C4-2B (cell line): Measurements from ENCODE around the gene CDH11.

Experiments
- H3K27ac ChIP-seq: fragments of 450-650 bp; 2 replicates; pipeline ENCODE4 v1.5.1; 2017
- CTCF ChIP-seq: fragments of 450-650 bp; conservative IDR thresholded peaks from 2 replicates; pipeline ENCODE4 v1.5.1; 2017; ENCODE audit warnings: mild to moderate bottlenecking
- ZFX ChIP-seq: fragments of 450-650 bp; IDR thresholded peaks from 2 replicates; pipeline ENCODE4 v1.6.1; 2017

CDH11 gene

GRCh38 chr16:64997121-64997520, 124.7 kb downstream of the CDH11 start:
- TF ChIP-seq ZFX = no peak
- no peak for TF ChIP-seq CTCF

GRCh38 chr16:64996641-64997040, 125.2 kb downstream of the CDH11 start:
- TF ChIP-seq CTCF (no peak), ZFX (no peak)
- H3K27ac ChIP-seq = no peak overlapping the region

More at GRCh38 chr16:64997121-64997520, 124.7 kb downstream of the CDH11 start:
- H3K27ac ChIP-seq = no peak overlapping the region

- no peak for TF ChIP-seq CTCF
- no peak for TF ChIP-seq ZFX
- no peak overlapping the region for H3K27ac ChIP-seq
Measured at GRCh38 chr16:64993464-64993863, 128.4 kb downstream of the CDH11 start.

DNA sequence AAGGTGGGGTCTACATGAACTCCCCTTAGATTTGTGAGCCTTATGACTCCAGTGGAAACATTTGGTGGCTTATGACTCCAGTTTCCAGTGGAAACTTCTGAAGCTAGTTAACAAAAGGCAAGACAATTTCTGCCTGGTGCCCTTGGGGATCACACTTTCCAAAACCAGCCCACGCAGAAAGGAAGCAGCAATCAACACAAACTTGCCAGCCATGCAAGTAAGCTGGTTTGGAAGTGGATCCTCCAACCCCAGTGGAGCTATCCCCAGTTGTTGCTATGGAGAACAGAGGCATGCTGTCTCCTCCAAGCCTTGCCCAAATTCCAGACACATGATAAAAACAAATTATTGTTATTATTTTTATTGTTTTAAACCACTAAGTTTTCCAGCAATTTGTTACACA, 130.9 kb downstream of the CDH11 start:
- TF ChIP-seq ZFX (no peak), CTCF (no peak)
- no peak overlapping the region for H3K27ac ChIP-seq

DNA sequence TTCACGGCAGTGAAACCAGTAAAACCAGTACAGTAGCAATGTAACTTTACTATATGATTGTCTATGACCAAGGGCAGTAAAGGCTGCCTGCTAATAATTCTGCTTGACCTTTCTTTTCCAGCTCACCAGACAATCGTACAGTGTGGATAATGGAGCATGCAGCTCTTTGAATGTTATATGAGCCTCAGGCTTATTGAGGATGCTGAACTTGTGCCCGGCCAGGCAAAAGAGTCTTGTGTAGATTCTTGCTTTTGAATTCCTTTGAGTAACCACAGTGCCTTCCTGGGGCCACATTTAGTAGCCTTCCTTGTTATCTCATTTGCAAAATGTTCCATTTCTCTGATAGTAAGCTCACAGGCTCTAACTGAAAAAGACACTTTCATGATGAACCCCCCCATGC, 131.8 kb downstream of the CDH11 start:
- H3K27ac ChIP-seq = no peak overlapping the region
- TF ChIP-seq ZFX (no peak), CTCF (no peak)

DNA sequence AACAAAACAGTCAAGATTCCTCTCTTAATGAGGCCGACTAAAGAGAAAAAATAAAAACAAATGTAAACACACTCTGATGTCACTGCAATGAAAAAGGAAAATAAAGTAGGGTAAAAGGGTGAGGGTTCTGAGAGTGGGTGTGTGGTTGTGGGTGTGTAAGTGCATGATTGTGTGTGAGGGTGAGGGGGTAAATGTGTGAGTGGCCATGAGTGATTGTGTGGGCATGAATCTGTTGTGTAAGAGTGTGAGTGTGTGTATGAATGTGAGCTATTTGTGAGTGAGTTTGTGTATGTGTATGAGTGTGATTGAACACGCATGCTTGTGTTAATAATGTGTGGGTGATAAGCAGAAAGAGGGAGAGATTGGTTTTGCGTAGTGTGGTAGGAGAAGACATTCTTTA, 132.8 kb downstream of the CDH11 start:
- no peak for TF ChIP-seq CTCF
- TF ChIP-seq ZFX = no peak
- no peak overlapping the region for H3K27ac ChIP-seq

GRCh38 chr16:64983963-64984362, 137.9 kb downstream of the CDH11 start:
- no peak overlapping the region for H3K27ac ChIP-seq
- peak; percentile 55 for TF ChIP-seq CTCF
- no peak for TF ChIP-seq ZFX
